ENCODE measurements around the gene IKBKE.

GRCh38 chr1:206500046-206500445 is 29.8 kb downstream of the IKBKE start:
- TF ChIP-seq ZNF274 (IDR thresholded peaks at IDR 0.05; ENCODE audit: low read depth, low read length): no peak
- TF ChIP-seq YY1 (IDR thresholded peaks at IDR 0.05; ENCODE audit: insufficient read depth, insufficient read length): no peak

Measured in NT2/D1 (cell line).